Body of pancreas (tissue), 4 donors: Measurements from ENCODE around the gene CYGB.
A peak's percentile ranks its signal among the peaks of the same experiment; 100 is the strongest.

Experiments used
- CTCF ChIP-seq, 7 experiments: fragments of 450-650 bp in 4 of 7; fragments of 200-600 bp in 3 of 7; sonication (generic) in 3 of 7; IDR thresholded peaks; one replicate each; pipeline ENCODE4 v1.5.1; 2016 to 2019; ENCODE audit warnings: antibody characterized with exemption in 7 of 7
- POLR2A ChIP-seq, 3 donors: fragments of 450-650 bp; IDR thresholded peaks; one replicate each; pipeline ENCODE4 v1.6.1; 2016; ENCODE audit warnings: antibody characterized with exemption in 3 of 3, mild to moderate bottlenecking in 2 of 3

- no peak for TF ChIP-seq CTCF (IDR thresholded peaks at IDR 0.05)
- TF ChIP-seq POLR2A (IDR thresholded peaks at IDR 0.05): peak in 1 of 3 donors; percentile 30
These were observed 47.6 kb upstream of the CYGB start for GRCh38 chr17:76585033-76585648.
